ENCODE results near the gene RAB11FIP4.
"Not testable (repeated sequence)": the region's sequence is repeated elsewhere in the genome, so short reads cannot be mapped to it uniquely, and the experiment has no call there.

RAB11FIP4 gene

DNA sequence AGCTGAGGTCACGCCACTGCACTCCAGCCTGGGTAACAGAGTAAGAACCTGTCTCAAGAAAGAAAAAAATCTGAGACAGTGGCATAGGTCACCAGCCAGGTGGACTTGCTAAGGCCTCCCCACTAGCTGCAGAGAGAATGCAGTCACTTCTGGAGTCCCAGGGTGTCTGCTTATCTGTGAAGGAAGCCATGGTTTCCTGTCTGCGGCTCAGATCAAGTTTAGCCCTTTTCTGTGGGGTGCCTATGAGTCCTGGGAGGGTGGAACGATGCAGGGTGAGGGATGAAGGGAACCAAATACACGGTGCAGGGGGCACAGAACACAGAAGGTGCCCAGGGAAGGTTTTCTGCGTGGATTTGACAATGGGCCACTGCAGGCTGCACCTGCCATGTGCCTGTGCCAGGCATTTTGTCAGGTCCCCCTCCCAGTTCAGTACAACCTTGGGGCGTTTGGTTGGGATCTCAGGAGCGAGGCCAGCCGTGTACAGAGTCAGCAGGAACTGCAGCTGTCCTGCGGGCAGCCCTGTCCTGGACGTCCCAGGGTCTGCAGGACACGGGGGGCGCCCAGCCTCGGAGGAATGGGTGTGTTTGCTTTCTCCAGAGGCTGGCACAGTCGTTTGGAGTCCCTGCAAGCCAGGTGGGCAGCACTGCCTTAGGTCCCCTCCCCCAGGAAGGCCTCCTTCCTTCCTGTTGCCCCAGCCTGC, 41.8 kb downstream of the RAB11FIP4 start:
- DNase-seq (ENCODE audit: low read depth): no peak

DNA sequence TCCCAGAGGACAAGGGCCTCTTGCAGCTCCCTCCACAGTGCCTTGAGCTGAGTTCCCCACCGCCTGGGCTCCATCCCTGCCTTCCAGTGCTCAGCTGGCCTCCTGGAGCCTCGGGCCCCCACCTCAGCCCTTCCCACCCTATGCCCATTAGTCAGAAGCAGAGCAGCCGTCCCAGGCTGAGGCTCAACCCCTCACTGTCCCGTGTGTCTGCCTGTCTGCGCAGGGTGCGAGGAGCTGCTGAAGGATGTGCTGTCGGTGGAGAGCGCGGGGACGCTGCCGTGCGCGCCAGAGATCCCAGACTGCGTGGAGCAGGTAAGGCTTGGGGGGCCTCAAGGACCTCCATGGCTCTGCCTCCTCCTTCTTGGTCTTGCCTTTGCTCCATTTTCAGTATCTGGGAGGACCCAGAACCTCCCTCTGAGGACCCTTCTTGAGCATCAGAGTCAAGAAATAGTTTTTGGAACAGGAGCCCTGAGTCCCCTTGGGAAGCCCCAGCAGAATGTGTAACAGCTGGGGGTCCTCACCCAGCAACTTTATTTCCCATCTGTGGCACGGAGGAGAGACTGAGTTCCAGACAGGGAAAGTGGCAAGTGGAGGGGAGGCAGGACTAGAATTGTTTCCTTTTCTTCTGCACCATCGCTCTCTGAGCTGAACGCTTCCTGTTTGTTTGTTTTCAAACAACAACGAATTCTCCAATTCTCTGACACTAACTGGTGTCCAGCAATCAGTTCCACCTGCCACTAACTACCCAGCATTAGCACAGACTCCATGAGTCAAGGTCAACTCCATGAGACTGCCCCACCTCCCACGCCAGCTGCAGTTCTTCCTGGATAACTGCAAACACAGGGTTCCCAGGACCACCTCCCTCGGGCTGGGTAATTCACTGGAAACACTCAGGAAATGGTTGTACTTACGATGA, 42.6 kb downstream of the RAB11FIP4 start:
- no peak for DNase-seq (ENCODE audit: low read depth)

DNA sequence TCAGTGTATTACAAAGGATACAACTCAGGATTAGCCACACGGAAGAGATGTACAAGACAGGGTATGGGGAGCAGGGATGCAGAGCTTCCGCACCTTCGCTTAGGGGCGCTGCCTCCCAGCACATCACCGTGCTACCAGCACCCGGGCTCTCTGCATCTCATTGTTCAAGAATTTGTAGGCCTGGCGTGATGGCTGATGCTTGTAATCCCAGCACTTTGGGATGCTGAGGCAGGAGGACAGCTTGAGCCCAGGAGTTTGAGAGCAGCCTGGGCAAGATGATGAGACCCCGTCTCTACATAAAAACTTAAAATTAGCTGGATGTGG, 43.2 kb downstream of the RAB11FIP4 start:
- no peak for DNase-seq (ENCODE audit: low read depth)

DNA sequence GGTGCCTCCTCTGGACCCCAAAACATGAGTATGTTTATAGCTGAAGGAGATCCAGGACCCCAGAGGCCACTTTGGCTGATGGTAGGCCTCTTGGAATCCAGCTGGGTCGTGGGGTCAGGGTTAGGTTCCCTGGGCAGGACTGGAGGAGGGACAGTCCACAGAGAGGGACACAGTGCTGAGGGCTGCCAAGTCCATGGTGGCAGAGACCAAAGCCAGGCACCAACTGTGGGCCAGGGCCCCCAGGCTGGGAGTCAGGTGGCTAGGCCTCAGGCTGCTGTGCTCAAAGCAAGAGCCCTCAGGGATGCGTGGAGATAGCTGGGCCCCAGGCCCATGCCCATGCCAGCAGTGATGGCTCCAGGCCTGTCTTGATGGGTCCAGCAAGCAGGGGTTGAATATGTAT, 44.1 kb downstream of the RAB11FIP4 start:
- DNase-seq (ENCODE audit: low read depth): no peak

DNA sequence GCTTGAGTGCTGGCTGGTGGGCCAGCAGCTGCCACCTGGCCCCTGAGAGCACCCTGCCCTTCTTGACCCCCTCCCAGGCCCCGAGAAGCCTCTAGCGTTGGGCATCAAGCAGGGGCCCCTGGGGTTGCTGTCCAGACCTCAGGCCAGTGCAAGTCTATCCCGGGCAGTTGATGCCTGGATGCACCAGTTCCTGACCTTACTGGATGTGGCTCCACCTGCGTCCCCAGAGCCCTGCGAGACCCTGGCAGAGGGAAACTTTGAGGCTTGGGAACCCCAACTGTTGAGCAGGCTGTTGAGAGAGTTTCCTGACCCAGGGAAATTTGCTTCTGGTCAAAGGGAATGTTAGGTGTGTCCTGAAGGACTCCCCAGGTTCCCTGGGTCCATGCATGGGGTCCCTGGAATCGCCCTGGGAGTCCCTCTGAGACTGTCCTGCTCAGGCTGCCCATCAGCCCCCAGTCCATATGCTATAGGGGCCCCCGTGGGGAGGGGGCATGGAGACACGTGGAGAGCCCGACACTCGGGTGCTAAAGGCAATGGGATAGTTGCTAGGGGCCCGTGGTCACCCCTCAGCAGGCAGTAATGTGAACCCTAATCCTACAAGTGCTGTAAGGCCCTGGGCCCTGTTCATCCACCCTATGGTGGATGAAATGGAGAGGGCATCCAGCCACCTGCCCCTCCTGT, 46.4 kb downstream of the RAB11FIP4 start:
- no peak for DNase-seq (ENCODE audit: low read depth)

DNA sequence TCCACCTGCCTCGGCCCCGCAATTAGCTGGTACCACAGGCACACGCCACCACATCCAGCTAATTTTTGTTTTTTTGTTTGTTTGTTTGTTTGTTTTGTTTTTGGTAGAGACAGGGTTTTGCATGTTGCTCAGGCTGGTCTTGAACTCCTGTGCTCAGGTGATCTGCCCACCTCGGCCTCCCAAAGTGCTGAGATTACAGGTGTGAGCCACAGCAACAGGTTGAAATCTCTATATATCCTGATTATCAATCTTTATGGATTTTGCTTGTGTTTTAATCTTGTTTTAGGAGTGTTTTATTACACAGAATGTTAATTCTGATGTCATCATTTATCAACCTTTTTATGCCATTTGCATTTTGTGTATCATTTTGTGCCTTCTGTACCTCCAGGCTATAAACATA, 48.2 kb downstream of the RAB11FIP4 start:
- DNase-seq (ENCODE audit: low read depth): no peak

DNA sequence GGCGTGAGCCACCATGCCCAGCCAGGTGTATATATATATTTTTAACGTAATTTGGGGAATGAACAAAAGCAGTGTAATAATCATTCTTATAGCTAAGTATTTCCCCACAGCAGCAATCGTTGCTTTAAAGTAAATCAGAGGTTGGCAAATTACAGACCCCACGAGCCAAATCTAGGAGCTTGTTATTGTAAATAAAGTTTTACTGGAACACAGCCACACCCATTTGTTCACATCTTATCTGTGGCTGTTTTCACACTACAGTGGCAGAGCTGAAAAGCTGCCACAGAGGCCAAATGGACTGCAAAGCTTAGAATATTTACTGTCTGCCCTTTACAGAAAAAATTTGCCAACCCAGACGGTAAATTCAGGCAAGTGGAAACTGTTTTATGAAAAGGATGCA, 50.8 kb downstream of the RAB11FIP4 start:
- no peak for DNase-seq (ENCODE audit: low read depth)

DNA sequence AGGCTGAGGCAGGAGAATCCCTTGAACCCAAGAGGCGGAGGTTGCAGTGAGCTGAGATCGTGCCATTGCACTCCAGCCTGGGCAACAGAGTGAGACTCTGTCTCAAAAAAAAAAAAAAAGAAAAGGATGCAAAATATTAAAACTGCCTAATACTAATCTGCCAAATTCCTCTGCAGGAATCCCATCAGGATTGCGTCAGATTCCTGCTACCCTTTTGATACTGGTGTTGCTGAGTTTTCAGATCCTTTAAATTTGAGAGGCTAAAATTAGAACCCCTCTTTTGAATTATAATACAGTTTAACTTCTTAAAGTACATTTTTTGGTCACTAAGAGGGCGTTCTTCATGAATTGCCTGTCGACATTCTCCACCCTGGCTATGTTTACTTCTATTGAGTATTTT, 51.4 kb downstream of the RAB11FIP4 start:
- DNase-seq (ENCODE audit: low read depth): not testable (repeated sequence)

DNA sequence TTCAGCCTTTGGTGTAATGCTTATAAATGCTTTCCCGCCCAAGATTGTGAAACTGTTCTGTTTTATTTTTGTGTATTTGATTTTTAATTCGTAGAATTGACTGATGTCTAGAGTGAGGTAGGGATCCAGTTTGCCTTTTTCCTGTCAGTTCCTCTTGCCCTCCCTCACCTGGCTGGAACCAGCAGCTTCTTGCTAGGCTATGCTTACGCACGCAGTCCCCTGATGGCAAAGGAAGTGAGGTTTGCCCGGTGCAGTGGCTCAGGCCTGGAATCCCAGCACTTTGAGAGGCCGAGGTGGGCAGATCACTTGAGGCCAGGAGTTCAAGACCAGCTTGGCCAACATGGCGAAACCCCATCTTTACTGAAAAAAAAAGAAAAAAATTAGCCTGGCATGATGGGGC, 51.9 kb downstream of the RAB11FIP4 start:
- no peak for DNase-seq (ENCODE audit: low read depth)

DNA sequence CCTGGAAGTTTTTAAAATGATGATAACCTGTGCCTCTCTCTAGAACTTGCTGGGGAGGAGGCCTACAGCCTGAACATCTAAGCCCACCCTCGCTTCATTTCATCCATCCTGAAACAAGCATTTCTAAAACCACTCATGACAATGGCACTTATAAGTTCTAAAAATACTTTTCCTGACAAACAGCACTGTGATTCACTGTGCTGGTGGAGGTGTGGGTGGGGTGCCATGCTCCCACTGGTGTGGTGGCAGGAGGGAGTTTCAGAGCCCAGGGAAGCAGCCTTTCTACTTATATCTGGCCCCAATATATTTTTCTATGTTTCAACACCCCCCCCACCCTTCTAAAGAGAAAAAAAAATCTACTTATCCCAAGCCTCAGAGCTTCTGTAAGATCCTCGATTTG, 52.6 kb downstream of the RAB11FIP4 start:
- no peak for DNase-seq (ENCODE audit: low read depth)

DNA sequence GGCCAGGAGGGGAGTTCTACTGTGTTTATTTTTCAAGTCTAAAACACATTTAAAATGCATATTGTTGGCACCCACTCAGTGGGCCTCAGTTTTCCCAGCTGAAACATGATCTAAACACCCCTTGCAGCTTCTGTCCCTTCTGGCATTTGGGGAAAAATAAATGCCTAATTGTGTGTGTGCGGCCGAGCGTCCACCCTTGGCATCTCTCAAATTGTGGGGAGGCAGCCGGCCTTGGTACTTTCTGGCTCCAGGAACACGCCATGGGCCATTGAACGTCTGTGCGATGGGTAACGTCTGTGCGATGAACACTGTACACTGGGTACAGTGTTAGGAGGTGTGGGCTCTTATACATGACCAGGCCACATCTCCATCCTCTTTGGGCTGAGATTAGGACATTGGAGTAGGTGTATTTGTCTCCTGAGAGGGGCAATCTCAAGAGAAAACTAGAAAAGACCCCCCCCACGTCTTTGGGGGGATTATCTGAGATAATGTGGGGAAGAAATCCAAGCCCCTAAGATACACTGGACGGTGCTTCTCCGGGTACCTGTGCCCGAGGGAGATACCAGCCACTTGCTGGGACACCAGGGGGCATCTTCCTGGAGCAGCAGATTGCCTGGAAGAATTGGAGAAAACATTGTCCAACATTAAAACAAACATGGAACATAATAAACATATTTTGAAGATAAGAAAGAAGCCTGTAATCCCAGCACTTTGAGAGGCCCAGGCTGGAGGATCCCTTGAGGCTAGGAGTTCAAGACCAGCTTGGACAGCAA, 54.9 kb downstream of the RAB11FIP4 start:
- DNase-seq (ENCODE audit: low read depth): no peak

DNA sequence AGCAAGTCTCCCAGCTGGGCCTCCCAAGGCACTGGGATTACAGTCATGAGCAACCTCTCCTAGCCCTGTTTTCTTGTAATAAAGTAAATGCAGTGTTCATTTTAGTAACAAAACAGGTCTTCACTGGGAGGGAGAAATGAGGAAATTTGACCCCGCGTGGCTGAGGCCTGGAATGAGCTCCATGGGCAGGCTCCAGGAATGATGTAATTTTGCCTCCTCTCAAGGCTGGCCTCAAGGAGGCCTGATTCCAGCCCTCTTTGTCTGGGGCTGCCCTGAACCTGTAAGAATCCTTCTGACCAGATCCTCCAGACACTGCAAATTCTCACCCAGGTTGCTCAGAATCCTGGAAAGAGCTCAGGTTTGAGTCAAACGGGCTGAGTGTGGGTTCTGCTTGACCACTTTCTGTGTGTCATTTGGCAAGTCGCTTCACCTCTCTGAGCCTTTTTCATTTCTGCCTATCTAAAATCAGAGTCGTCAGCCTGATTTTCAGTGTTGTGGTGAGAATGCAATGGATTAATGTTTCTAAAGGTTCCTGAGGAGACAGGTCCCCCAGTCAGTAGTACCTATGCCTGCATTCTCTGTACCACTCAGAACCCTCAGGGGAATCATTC, 57.1 kb downstream of the RAB11FIP4 start:
- peak; percentile 59 for DNase-seq (ENCODE audit: low read depth)

DNA sequence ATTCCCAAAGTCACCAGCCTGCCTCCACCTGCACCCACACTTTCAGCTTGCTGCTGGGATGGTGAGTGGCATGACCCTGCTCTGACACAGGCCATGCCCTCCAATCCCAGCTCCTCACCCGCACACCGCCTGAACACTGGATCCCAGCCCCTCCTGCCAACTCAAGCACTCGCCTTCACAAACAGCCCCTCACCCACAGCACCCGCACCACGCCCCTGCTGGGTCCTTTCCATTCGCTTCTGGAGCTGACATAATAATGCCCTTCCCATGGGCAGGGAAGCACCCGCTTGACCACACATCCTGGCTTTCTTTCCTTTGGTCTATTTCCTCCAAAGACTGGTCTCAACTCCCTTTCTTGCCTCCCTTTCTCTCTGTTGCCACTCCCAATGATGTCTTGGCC, 57.6 kb downstream of the RAB11FIP4 start:
- DNase-seq (ENCODE audit: low read depth): no peak

DNA sequence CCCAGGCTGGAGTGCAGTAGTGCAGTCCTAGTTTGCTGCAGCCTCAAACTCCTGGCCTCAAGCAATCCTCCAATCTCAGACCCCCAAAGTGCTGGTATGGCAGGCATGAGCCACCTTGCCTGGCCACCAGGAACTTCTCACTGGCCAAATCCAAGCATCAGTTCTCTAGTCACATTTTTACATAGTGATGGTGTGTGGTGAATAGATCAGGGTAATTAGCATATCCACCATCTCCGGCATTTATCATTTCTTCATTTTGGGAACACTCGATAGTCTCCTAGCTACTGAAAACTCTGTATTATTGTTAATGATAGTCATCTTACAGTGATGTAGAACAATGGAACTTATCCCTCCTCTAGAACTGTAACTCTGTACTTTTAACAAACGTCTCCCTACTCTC, 58.3 kb downstream of the RAB11FIP4 start:
- no peak for DNase-seq (ENCODE audit: low read depth)

DNA sequence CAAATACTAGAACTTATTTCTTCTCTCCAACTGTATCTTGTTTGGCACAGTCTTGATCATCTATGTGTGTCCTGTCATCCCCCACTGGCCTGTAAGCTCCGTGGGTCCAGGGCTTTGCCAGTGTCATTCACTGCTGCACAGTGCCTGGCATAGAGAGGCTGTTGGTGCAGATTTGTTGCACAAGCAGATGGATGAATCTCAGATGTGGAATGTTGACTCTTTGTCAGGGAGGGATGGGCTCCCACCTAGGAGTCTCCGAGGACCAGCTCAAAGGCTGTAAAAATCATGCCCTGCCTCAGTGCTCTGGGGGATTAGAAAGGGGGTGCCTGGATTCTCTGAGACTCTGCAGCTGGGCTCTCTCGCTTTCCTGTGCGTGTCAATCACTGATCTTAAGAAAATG, 60.6 kb downstream of the RAB11FIP4 start:
- peak; percentile 32 for DNase-seq (ENCODE audit: low read depth)

DNA sequence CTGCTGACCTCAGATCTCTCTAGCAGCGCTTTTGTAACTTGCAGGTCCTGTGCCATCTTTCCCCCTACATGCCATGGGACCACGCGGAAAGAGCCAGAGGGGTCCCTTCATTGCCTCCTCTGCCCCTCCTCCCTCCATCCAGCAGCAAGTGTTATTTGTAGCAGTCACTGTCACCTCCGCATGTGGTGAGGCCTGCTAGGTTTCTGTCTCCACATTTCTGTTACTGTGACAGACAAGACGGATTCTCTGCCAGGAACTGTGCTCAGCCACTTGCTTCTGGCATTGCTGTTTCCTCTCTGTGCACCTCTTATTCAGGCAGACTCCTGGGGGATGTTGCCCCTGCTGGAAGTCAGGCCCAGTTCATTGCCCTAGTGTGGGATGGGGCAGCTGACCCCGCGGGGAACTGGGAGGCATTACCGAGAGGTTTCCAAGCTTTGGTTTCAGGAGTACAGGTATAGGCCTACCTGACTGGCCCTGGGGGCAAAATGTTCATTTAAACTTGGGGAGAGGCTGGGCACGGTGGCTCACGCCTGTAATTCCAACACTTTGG, 61.2 kb downstream of the RAB11FIP4 start:
- DNase-seq (ENCODE audit: low read depth): no peak

DNA sequence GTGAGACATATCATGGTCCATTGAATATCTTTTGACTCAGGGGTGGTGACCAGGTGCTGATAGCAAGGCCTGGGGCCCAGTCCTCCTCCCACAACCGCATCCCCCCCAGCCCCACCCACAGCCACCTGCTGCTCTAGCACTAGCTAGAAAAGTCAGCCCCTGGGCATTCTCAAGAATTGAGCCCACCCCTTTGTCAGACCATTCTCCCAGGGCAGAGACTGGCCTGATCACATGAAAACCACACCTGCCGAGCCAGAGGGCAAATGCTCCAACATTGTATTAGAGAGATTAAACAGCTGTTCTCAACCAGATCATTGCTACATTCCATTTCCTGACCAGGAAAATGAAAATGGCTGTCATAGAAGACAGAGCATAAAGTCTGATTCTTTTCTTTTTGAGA, 62.4 kb downstream of the RAB11FIP4 start:
- DNase-seq (ENCODE audit: low read depth): no peak

DNA sequence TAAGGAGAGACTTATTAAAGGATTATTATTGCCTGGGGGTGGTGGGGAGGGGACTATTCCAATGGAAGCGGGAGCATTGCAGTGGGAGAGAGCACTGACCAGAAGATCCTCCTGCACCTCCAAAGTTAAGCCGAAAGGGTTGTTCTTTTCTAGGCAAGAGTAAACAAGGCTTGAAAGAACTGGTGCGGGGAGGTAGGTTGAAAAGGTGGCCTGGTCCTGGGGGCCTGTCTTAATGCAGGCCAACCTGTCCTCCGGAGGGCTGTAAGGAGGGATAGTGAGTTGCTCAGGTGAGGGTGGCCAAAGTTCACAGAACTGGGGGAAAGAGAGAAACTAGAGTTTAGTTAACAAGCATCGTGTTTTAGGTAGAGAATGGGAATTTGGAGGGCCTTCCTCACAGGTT, 65.3 kb downstream of the RAB11FIP4 start:
- no peak for DNase-seq (ENCODE audit: low read depth)

DNA sequence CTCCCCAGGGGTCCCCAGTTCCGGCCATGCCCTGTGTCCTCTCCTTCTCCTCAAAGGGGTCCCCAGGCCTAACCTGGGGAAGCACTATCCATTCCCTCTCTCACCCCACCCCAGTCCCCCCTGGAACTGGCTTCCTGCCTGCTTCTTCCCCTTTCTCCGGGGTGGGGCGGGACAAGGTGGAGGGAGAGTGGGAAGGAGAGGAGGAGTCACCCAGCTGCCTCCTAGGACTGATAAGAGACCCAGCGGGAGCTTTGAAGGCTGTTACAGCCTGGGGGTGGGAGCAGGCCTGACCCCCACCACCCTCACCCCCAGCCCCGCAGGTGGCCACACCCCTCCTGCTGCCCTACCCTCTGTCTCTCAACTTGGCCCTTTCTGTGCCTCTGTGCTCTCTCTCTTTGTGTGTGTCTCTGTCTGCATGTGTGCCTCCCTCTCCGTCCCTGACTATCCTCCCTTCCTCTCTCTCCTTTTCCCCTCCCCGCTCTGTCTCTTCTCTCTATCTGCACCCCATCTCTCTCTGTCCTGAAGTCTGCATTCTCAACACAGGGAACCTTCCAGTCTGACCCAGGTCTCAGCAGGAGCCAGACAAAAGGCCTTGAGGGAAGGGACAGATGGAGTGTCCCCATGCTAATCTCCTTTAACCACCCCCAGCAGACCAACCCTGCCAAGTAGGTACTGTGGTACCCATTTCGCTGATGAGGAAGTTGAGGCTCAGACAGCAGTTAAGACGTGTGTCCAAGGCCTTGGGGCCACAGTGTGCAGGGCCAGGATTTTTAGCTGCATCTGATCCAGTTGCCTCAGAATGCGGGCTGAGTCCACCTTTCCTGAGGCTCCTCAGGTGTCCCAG, 66.1 kb downstream of the RAB11FIP4 start:
- DNase-seq (ENCODE audit: low read depth): no peak

DNA sequence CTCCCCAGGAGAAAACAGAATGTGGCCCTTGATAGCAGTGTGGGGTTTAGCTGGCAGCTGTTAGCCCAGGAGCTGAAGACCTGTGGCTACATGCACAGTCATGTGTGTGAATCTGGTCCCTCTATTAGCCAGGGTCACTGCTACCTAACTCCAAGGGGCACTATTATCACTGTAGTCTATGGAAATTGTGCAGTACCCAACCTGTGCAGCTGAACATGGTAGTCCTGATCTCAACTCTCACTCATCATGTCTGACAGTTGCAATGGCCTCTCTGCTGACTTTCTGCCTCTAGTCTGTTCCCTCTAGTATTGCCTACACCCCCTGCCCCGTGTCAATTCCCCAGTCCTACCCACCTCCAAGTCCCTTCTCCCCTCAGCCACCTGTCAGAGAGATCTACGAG, 67.4 kb downstream of the RAB11FIP4 start:
- DNase-seq (ENCODE audit: low read depth): no peak

DNA sequence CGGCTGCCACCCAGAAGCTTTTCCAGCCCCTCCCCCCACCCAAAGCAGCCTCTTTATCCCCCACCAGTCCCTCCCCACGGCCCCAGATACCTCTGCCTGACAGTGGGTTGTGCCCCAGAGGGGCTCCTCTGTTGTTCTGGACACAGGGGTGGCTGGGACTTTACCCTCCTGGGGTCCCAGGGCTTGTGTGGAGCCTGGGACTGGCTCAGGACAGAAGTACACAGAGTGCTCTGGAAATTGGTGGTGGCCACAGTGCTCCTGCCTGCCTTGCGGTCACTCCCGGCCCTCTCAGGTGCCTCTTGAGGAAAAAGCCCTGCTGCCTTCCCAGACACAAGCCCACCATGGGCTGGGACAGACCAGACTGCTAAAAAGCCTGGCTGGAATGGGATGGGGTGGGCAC, 68.2 kb downstream of the RAB11FIP4 start:
- no peak for DNase-seq (ENCODE audit: low read depth)
